ENCODE data around the gene ZC3HAV1L. TPM values are rescaled to one million over a fixed set of nuclear protein-coding genes. Genes with fewer than 3 reads are reported as not detected.
"Not testable (repeated sequence)": the region's sequence is repeated elsewhere in the genome, so short reads cannot be mapped to it uniquely, and the experiment has no call there.

ZC3HAV1L gene
- 21.8 TPM for total RNA-seq

GRCh38 chr7:139035586-139036353 lies at the start of gene ZC3HAV1L:
ZC3HAV1L (minus strand) TSS chr7:139036042; CDS start chr7:139036017, 25 bp downstream.
- DNase-seq (ENCODE audit: low read depth in 2 of 3, low spot score in 2 of 3) = peak in 2 of 3 donors; percentile 59 to 62

- DNase-seq (ENCODE audit: low read depth in 2 of 3, low spot score in 2 of 3) = no peak
Measured at GRCh38 chr7:139084709-139085108, 48.9 kb upstream of the ZC3HAV1L start.

- no peak for DNase-seq (ENCODE audit: low read depth in 2 of 3, low spot score in 2 of 3)
Measured at GRCh38 chr7:139081584-139081983, 45.7 kb upstream of the ZC3HAV1L start.

GRCh38 chr7:139080905-139081304 lies 45.1 kb upstream of the ZC3HAV1L start:
- no peak for DNase-seq (ENCODE audit: low read depth in 2 of 3, low spot score in 2 of 3)

- DNase-seq (ENCODE audit: low read depth in 2 of 3, low spot score in 2 of 3) = no peak
Measured at GRCh38 chr7:139079861-139080260, 44.0 kb upstream of the ZC3HAV1L start.

- DNase-seq (ENCODE audit: low read depth in 2 of 3, low spot score in 2 of 3) = no peak
Measured at GRCh38 chr7:139078911-139079310, 43.1 kb upstream of the ZC3HAV1L start.

GRCh38 chr7:139078399-139078798 lies 42.6 kb upstream of the ZC3HAV1L start:
- DNase-seq (ENCODE audit: low read depth in 2 of 3, low spot score in 2 of 3) = no peak

GRCh38 chr7:139077706-139078105 lies 41.9 kb upstream of the ZC3HAV1L start:
- not testable (repeated sequence) for DNase-seq (ENCODE audit: low read depth in 2 of 3, low spot score in 2 of 3)

- no peak for DNase-seq (ENCODE audit: low read depth in 2 of 3, low spot score in 2 of 3)
Measured at GRCh38 chr7:139075871-139076686, 40.2 kb upstream of the ZC3HAV1L start.

GRCh38 chr7:139075031-139075652 lies 39.3 kb upstream of the ZC3HAV1L start:
- DNase-seq (ENCODE audit: low read depth in 2 of 3, low spot score in 2 of 3) = peak; percentile 62 to 81 (median 76)

- DNase-seq (ENCODE audit: low read depth in 2 of 3, low spot score in 2 of 3) = peak in 2 of 3 donors; percentile 43 to 63
Measured at GRCh38 chr7:139072796-139073195, 37.0 kb upstream of the ZC3HAV1L start.

- DNase-seq (ENCODE audit: low read depth in 2 of 3, low spot score in 2 of 3) = peak in 1 of 3 donors; percentile 20
Measured at GRCh38 chr7:139071680-139072079, 35.8 kb upstream of the ZC3HAV1L start.

- DNase-seq (ENCODE audit: low read depth in 2 of 3, low spot score in 2 of 3) = no peak
Measured at GRCh38 chr7:139068544-139069399, 32.9 kb upstream of the ZC3HAV1L start.

GRCh38 chr7:139066315-139066714 lies 30.5 kb upstream of the ZC3HAV1L start:
- no peak for DNase-seq (ENCODE audit: low read depth in 2 of 3, low spot score in 2 of 3)

- no peak for DNase-seq (ENCODE audit: low read depth in 2 of 3, low spot score in 2 of 3)
Measured at GRCh38 chr7:139065323-139065722, 29.5 kb upstream of the ZC3HAV1L start.

- DNase-seq (ENCODE audit: low read depth in 2 of 3, low spot score in 2 of 3) = no peak
Measured at GRCh38 chr7:139061416-139061815, 25.6 kb upstream of the ZC3HAV1L start.

GRCh38 chr7:139060695-139061237 lies 24.9 kb upstream of the ZC3HAV1L start:
- no peak for DNase-seq (ENCODE audit: low read depth in 2 of 3, low spot score in 2 of 3)

- DNase-seq (ENCODE audit: low read depth in 2 of 3, low spot score in 2 of 3) = no peak
Measured at GRCh38 chr7:139059905-139060304, 24.1 kb upstream of the ZC3HAV1L start.

GRCh38 chr7:139058943-139059342 lies 23.1 kb upstream of the ZC3HAV1L start:
- DNase-seq (ENCODE audit: low read depth in 2 of 3, low spot score in 2 of 3) = no peak

- no peak for DNase-seq (ENCODE audit: low read depth in 2 of 3, low spot score in 2 of 3)
Measured at GRCh38 chr7:139055674-139056073, 19.8 kb upstream of the ZC3HAV1L start.
